Activated CD8-positive, alpha-beta T cell treated with anti-CD3 and anti-CD28 coated beads for 36 hours (primary cell): Measurements from ENCODE around the gene CACHD1. TPM values are rescaled to one million over a fixed set of nuclear protein-coding genes. Genes with fewer than 3 reads are reported as not detected.

ENCODE experiments used
- ATAC-seq: fragments of 200-7000 bp; cut with Tn5 transposase; one replicate; pipeline ENCODE4 v1.10.0; 2021; ENCODE audit warnings: mild to moderate bottlenecking, moderate library complexity
- CTCF ChIA-PET: fragments of 350-600 bp; sonication (Branson Sonifier 250); formaldehyde crosslinking; loops from one replicate; lab custom pipeline; 2021; ENCODE audit warnings: antibody characterized with exemption; lab: Charles Lee
- POLR2A ChIA-PET: fragments of 350-600 bp; sonication (Branson Sonifier 250); formaldehyde crosslinking; loops from one replicate; lab custom pipeline; 2021; ENCODE audit warnings: antibody characterized with exemption; lab: Charles Lee
- DNase-seq: peaks from one replicate; pipeline ENCODE4 v3.0.0-alpha.2; 2020
- H3K27ac Mint-ChIP-seq: one replicate; pipeline ENCODE4 v1.8.0; 2021; ENCODE audit warnings: mild to moderate bottlenecking, mixed read lengths
- H3K27me3 Mint-ChIP-seq: one replicate; pipeline ENCODE4 v1.8.0; 2021; ENCODE audit warnings: mixed read lengths
- H3K36me3 Mint-ChIP-seq: one replicate; pipeline ENCODE4 v1.8.0; 2021; ENCODE audit warnings: low read depth, mixed read lengths
- H3K4me1 Mint-ChIP-seq: one replicate; pipeline ENCODE4 v1.8.0; 2021; ENCODE audit warnings: low read depth, mixed read lengths
- H3K4me3 Mint-ChIP-seq: one replicate; pipeline ENCODE4 v1.8.0; 2021; ENCODE audit warnings: mild to moderate bottlenecking, moderate library complexity, mixed read lengths
- H3K9me3 Mint-ChIP-seq: one replicate; pipeline ENCODE4 v1.8.0; 2021; ENCODE audit warnings: mixed read lengths
- CTCF ChIP-seq: fragments of 200-600 bp; IDR thresholded peaks from one replicate; pipeline ENCODE4 v1.8.0; 2022; ENCODE audit warnings: antibody characterized with exemption, mild to moderate bottlenecking
- intact Hi-C: fragments of 100-400 bp; cut with micrococcal nuclease; formaldehyde crosslinking; loops from one replicate; pipeline ENCODE4 v1.10.0; 2022
- total RNA-seq, 2 experiments: library from RNA; stranded (reverse); gene quantifications; one replicate each; pipeline ENCODE4 v1.2.3, GENCODE V29; 2021

Gene CACHD1
- total RNA-seq, 2 experiments from 2014 or later: 2.2 to 2.5 TPM

- ChIA-PET CTCF (interaction anchor here (1.0 kb wide), 1 partner anchor 74 kb away, joined by 3 read pairs; no protein-coding TSS in a partner anchor), POLR2A (no interaction called here)
- DNase-seq (no peak), ATAC-seq (no peak)
- Mint-ChIP-seq H3K27ac (no peak overlapping the region), H3K27me3 (no peaks in the 10 kb centered on the region), H3K36me3 (no peaks in the 10 kb centered on the region), H3K4me3 (no peak overlapping the region), H3K4me1 (no peaks in the 10 kb centered on the region), H3K9me3 (no peaks in the 10 kb centered on the region)
- intact Hi-C loops: no loop called here
- no peak for TF ChIP-seq CTCF
These were observed 98.2 kb downstream of the CACHD1 start for GRCh38 chr1:64568171-64568450.

- Mint-ChIP-seq H3K4me3 (no peak overlapping the region), H3K27me3 (no peaks in the 10 kb centered on the region), H3K9me3 (no peaks in the 10 kb centered on the region), H3K4me1 (no peaks in the 10 kb centered on the region), H3K27ac (no peak overlapping the region), H3K36me3 (no peaks in the 10 kb centered on the region)
- CTCF ChIA-PET: no interaction called here
- DNase-seq (no peak), ATAC-seq (no peak)
- POLR2A ChIA-PET: no interaction called here
- TF ChIP-seq CTCF: no peak
- intact Hi-C loops: no loop called here
These were observed 99.5 kb downstream of the CACHD1 start for GRCh38 chr1:64569411-64569810.

- intact Hi-C loops: no loop called here
- Mint-ChIP-seq H3K27me3 (no peaks in the 10 kb centered on the region), H3K27ac (no peak overlapping the region), H3K4me1 (no peaks in the 10 kb centered on the region), H3K4me3 (no peak overlapping the region), H3K9me3 (no peaks in the 10 kb centered on the region), H3K36me3 (no peaks in the 10 kb centered on the region)
- no peak for DNase-seq
- ATAC-seq: no peak
- ChIA-PET CTCF (no interaction called here), POLR2A (no interaction called here)
- TF ChIP-seq CTCF: no peak
These were observed 100.4 kb downstream of the CACHD1 start for GRCh38 chr1:64570267-64570855.

- intact Hi-C loops: no loop called here
- TF ChIP-seq CTCF: no peak
- ATAC-seq (no peak), DNase-seq (no peak)
- no peak overlapping the region for H3K4me3 Mint-ChIP-seq
- no peaks in the 10 kb centered on the region for H3K9me3 Mint-ChIP-seq
- CTCF ChIA-PET: no interaction called here
- no peaks in the 10 kb centered on the region for H3K27me3 Mint-ChIP-seq
- no peak overlapping the region for H3K27ac Mint-ChIP-seq
- H3K36me3 Mint-ChIP-seq: no peaks in the 10 kb centered on the region
- POLR2A ChIA-PET: interaction anchor here (0.5 kb wide), 1 partner anchor 17 kb away, joined by 5 read pairs; no protein-coding TSS in a partner anchor
- H3K4me1 Mint-ChIP-seq: no peaks in the 10 kb centered on the region
These were observed 102.4 kb downstream of the CACHD1 start for GRCh38 chr1:64572222-64572900.

GRCh38 chr1:64574301-64574700 lies 104.4 kb downstream of the CACHD1 start:
- Mint-ChIP-seq H3K27me3 (no peaks in the 10 kb centered on the region), H3K4me1 (no peaks in the 10 kb centered on the region), H3K4me3 (no peak overlapping the region), H3K9me3 (no peaks in the 10 kb centered on the region), H3K36me3 (no peaks in the 10 kb centered on the region), H3K27ac (no peak overlapping the region)
- POLR2A ChIA-PET: no interaction called here
- ATAC-seq: no peak
- intact Hi-C loops: no loop called here
- CTCF ChIA-PET: interaction anchor here (1.0 kb wide), 1 partner anchor 10 kb away, joined by 3 read pairs; no protein-coding TSS in a partner anchor
- DNase-seq: no peak
- TF ChIP-seq CTCF: no peak
